CD4-positive, alpha-beta T cell (primary cell): ENCODE results near the gene LSAMP. TPM values are rescaled to one million over a fixed set of nuclear protein-coding genes. Genes with fewer than 3 reads are reported as not detected.

ENCODE experiments used
- ATAC-seq: fragments of 200-7000 bp; cut with Tn5 transposase; one replicate; pipeline ENCODE4 v1.10.0; 2022; ENCODE audit warnings: mild to moderate bottlenecking; ENCODE audit not compliant: poor library complexity
- CTCF ChIA-PET: fragments of 350-600 bp; sonication (Branson Sonifier 250); formaldehyde crosslinking; loops from one replicate; lab custom pipeline; 2021; ENCODE audit warnings: antibody characterized with exemption, inconsistent platforms; lab: Charles Lee
- POLR2A ChIA-PET: fragments of 350-600 bp; sonication (Branson Sonifier 250); formaldehyde crosslinking; loops from one replicate; lab custom pipeline; 2021; ENCODE audit warnings: antibody characterized with exemption, inconsistent platforms; lab: Charles Lee
- DNase-seq, 14 experiments: peaks; one replicate each; pipeline ENCODE4 v3.0.0-alpha.2; 2013 to 2020; ENCODE audit warnings: mixed read lengths in 2 of 14
- H3K27ac ChIP-seq, 2 donors: one replicate each; pipeline versions ENCODE4 v1.5.1 to v1.7.0; 2013; ENCODE audit warnings: low read length in 2 of 2, low read depth in 1 of 2, mild to moderate bottlenecking in 1 of 2
- H3K27me3 ChIP-seq, 2 experiments: 1 replicate in 1 of 2; 2 replicates in 1 of 2; pipeline versions ENCODE4 v1.6.1 to v1.7.0; 2013; ENCODE audit warnings: low read length in 2 of 2, control low read depth in 1 of 2, mild to moderate bottlenecking in 1 of 2, moderate library complexity in 1 of 2; ENCODE audit not compliant: insufficient read depth in 2 of 2, control insufficient read depth in 1 of 2
- H3K36me3 ChIP-seq: one replicate; pipeline ENCODE4 v1.6.1; 2013; ENCODE audit warnings: low read length, control low read depth; ENCODE audit not compliant: insufficient read depth
- H3K4me1 ChIP-seq: one replicate; pipeline ENCODE4 v1.6.1; 2013; ENCODE audit warnings: low read length, control low read depth; ENCODE audit not compliant: insufficient read depth
- H3K4me3 ChIP-seq: one replicate; pipeline ENCODE4 v1.5.1; 2013; ENCODE audit warnings: mild to moderate bottlenecking, low read length, moderate library complexity
- H3K9me3 ChIP-seq, 2 experiments: 1 replicate in 1 of 2; 2 replicates in 1 of 2; pipeline versions ENCODE4 v1.6.1 to v1.7.0; 2013; ENCODE audit warnings: low read length in 2 of 2, mild to moderate bottlenecking in 2 of 2, control low read depth in 1 of 2, moderate library complexity in 1 of 2; ENCODE audit not compliant: control insufficient read depth in 1 of 2, insufficient read depth in 1 of 2
- H3K27ac Mint-ChIP-seq: one replicate; pipeline ENCODE4 v1.8.0; 2020; ENCODE audit warnings: mixed read lengths
- H3K27me3 Mint-ChIP-seq: one replicate; pipeline ENCODE4 v1.8.0; 2021; ENCODE audit warnings: mixed read lengths
- H3K36me3 Mint-ChIP-seq: one replicate; pipeline ENCODE4 v1.8.0; 2021; ENCODE audit warnings: low read depth, mixed read lengths
- H3K4me1 Mint-ChIP-seq: one replicate; pipeline ENCODE4 v1.8.0; 2021; ENCODE audit warnings: low read depth, mixed read lengths
- H3K4me3 Mint-ChIP-seq: one replicate; pipeline ENCODE4 v1.8.0; 2020; ENCODE audit warnings: mild to moderate bottlenecking, mixed read lengths
- H3K9me3 Mint-ChIP-seq: one replicate; pipeline ENCODE4 v1.8.0; 2020; ENCODE audit warnings: mixed read lengths
- CTCF ChIP-seq: fragments of 200-600 bp; IDR thresholded peaks from one replicate; pipeline ENCODE4 v1.8.0; 2022; ENCODE audit warnings: antibody characterized with exemption, mild to moderate bottlenecking
- intact Hi-C, 2 experiments: fragments of 100-400 bp; cut with DNase I in 1 of 2; cut with micrococcal nuclease in 1 of 2; formaldehyde crosslinking; loops; one replicate each; pipeline versions ENCODE4 v1.15.1 to v1.9.0; 2023 to 2025; cut with DNase I, micrococcal nuclease
- total RNA-seq, 174 experiments: library from RNA in 2 of 174; stranded (reverse) in 2 of 174; gene quantifications; one replicate each; pipeline ENCODE4 v1.2.3 and lab custom pipeline; 2021 to 2026

LSAMP gene
- total RNA-seq, 2 experiments from 2014 or later: not detected

GRCh38 chr3:116423945-116424344, 21.3 kb downstream of the LSAMP start:
- no peak overlapping the region for H3K27ac Mint-ChIP-seq
- DNase-seq (no peak), ATAC-seq (no peak)
- no peak overlapping the region for H3K4me3 Mint-ChIP-seq
- Histone ChIP-seq H3K36me3 (no peaks in the 10 kb centered on the region), H3K4me3 (no peak overlapping the region), H3K27ac (no peak overlapping the region), H3K27me3 (no peaks in the 10 kb centered on the region), H3K4me1 (no peaks in the 10 kb centered on the region), H3K9me3 (peaks cover 0 to 15% of the 10 kb centered on the region in 2 experiments)
- ChIA-PET CTCF (no interaction called here), POLR2A (no interaction called here)
- no peaks in the 10 kb centered on the region for H3K36me3 Mint-ChIP-seq
- peaks cover 3% of the 10 kb centered on the region for H3K9me3 Mint-ChIP-seq
- no peaks in the 10 kb centered on the region for H3K27me3 Mint-ChIP-seq
- intact Hi-C loops: no loop called here
- H3K4me1 Mint-ChIP-seq: no peaks in the 10 kb centered on the region
- no peak for TF ChIP-seq CTCF

DNA sequence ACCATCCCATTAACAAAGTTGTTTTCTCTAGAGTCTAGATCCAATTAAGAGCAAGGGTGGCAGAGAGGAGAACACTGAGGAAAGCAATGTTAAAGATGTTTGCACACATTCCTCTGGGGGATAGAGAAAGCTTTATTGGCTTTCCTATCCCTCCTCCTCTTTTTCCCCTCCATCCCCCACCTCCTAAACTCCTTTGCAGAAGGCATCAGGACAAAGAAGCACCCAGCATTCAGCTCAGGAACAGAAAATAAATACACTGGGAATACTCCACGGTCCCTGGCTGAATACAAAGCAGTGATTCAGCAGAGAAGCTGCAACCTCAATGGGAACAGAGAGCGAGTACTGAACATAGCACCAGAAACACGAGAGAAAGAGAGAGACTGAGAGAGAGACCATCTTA, 21.9 kb downstream of the LSAMP start:
- H3K4me3 Mint-ChIP-seq: no peak overlapping the region
- H3K36me3 ChIP-seq: no peaks in the 10 kb centered on the region
- no peak overlapping the region for H3K4me3 ChIP-seq
- no peak overlapping the region for H3K27ac ChIP-seq
- no peaks in the 10 kb centered on the region for H3K4me1 ChIP-seq
- POLR2A ChIA-PET: no interaction called here
- H3K36me3 Mint-ChIP-seq: no peaks in the 10 kb centered on the region
- CTCF ChIA-PET: no interaction called here
- H3K4me1 Mint-ChIP-seq: no peaks in the 10 kb centered on the region
- no peaks in the 10 kb centered on the region for H3K27me3 Mint-ChIP-seq
- ATAC-seq (no peak), DNase-seq (no peak)
- no peaks in the 10 kb centered on the region for H3K27me3 ChIP-seq
- intact Hi-C loops: no loop called here
- peaks cover 0 to 15% of the 10 kb centered on the region in 2 experiments for H3K9me3 ChIP-seq
- no peak overlapping the region for H3K27ac Mint-ChIP-seq
- peaks cover 3% of the 10 kb centered on the region for H3K9me3 Mint-ChIP-seq
- TF ChIP-seq CTCF: no peak

DNA sequence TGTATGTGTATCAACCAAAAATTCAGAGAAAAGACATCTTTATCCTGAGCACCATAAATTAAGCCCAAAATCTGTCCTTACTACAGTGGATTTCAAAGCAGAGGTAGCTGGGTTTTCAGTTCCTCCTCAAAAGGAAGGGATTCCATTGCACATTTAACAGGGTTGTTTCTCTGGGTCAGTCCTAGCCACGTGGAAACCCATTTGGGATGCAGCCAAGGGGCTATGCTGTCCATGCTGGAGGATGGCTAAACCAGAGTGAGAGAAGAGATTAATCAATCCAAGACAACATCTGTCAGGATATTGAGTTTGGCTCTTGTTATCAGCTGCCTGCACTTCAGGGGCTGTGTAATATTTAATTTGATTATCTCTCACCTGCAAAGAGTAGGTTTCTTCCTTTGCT, 28.1 kb downstream of the LSAMP start:
- no peak overlapping the region for H3K27ac ChIP-seq
- Mint-ChIP-seq H3K36me3 (no peaks in the 10 kb centered on the region), H3K4me3 (no peak overlapping the region), H3K4me1 (no peaks in the 10 kb centered on the region), H3K9me3 (peaks cover 2% of the 10 kb centered on the region), H3K27me3 (no peaks in the 10 kb centered on the region), H3K27ac (no peak overlapping the region)
- CTCF ChIA-PET: no interaction called here
- intact Hi-C loops: no loop called here
- ATAC-seq (no peak), DNase-seq (no peak)
- POLR2A ChIA-PET: no interaction called here
- H3K4me3 ChIP-seq: no peak overlapping the region
- H3K27me3 ChIP-seq: no peaks in the 10 kb centered on the region
- no peaks in the 10 kb centered on the region for H3K4me1 ChIP-seq
- H3K9me3 ChIP-seq: peaks cover 0 to 8% of the 10 kb centered on the region in 2 experiments
- no peaks in the 10 kb centered on the region for H3K36me3 ChIP-seq
- TF ChIP-seq CTCF: no peak
